Esophagus (tissue), 2 donors: Measurements from ENCODE around the gene ZNF385B. TPM values are rescaled to one million over a fixed set of nuclear protein-coding genes. Genes with fewer than 3 reads are reported as not detected.

Experiments used
- polyA plus RNA-seq, 2 donors: library from polyadenylated mRNA; stranded (reverse); fragments of 200-250 nt; gene quantifications; one replicate each; pipeline ENCODE4 v1.2.3, GENCODE V29; 2013
- donor health status: healthy with polysubstance abuse.
- donor health status: Bipolar disorder and iron deficiency.

Gene ZNF385B
- polyA plus RNA-seq, 2 donors, result 0.22 to 0.29 TPM

Other genes starting within 250 kb of the ZNF385B start
- gene CWC22, start 145.7 kb upstream of the ZNF385B start, polyA plus RNA-seq, result 10 to 100 TPM in 1 of 2 donors, 1 to 10 TPM in 1; 7.5 to 10.4 TPM